Esophagus squamous epithelium (tissue), 5 donors: Measurements from ENCODE around the gene PRRX2. TPM values are rescaled to one million over a fixed set of nuclear protein-coding genes. Genes with fewer than 3 reads are reported as not detected.

Experiments
- DNase-seq: peaks from one replicate; lab custom pipeline; 2025; lab: John Stamatoyannopoulos, UW
- H3K27ac ChIP-seq, 4 donors: fragments of 200-600 bp; sonication (generic); one replicate each; pipeline ENCODE4 v1.5.1; 2016 to 2019; ENCODE audit warnings: mild to moderate bottlenecking in 1 of 4
- H3K27me3 ChIP-seq, 4 donors: fragments of 200-600 bp; sonication (generic); 1 replicate in 3 of 4; 2 replicates in 1 of 4; pipeline versions ENCODE4 v1.5.1 to v1.6.0; 2017 to 2021; ENCODE audit warnings: antibody characterized with exemption in 1 of 4
- H3K36me3 ChIP-seq, 3 donors: fragments of 200-600 bp; sonication (generic); one replicate each; pipeline ENCODE4 v1.5.1; 2016 to 2019
- H3K4me1 ChIP-seq, 3 donors: fragments of 200-600 bp; sonication (generic); one replicate each; pipeline ENCODE4 v1.5.1; 2017 to 2019
- H3K4me3 ChIP-seq, 4 donors: fragments of 200-600 bp; sonication (generic); 1 replicate in 3 of 4; 2 replicates in 1 of 4; pipeline ENCODE4 v1.5.1; 2016 to 2019; ENCODE audit warnings: mild to moderate bottlenecking in 2 of 4, moderate library complexity in 1 of 4
- H3K9me3 ChIP-seq, 3 donors: fragments of 200-600 bp; sonication (generic); one replicate each; pipeline ENCODE4 v1.5.1; 2016 to 2019
- CTCF ChIP-seq, 6 experiments: fragments of 450-650 bp in 4 of 6; fragments of 200-600 bp in 2 of 6; sonication (generic) in 2 of 6; IDR thresholded peaks; one replicate each; pipeline ENCODE4 v1.5.1; 2016 to 2019; ENCODE audit warnings: antibody characterized with exemption in 6 of 6, mild to moderate bottlenecking in 4 of 6, moderate library complexity in 4 of 6
- POLR2A ChIP-seq, 4 donors: fragments of 450-650 bp; IDR thresholded peaks; one replicate each; pipeline ENCODE4 v1.6.1; 2017; ENCODE audit warnings: antibody characterized with exemption in 4 of 4, mild to moderate bottlenecking in 4 of 4, moderate library complexity in 3 of 4
- WGBS, 2 donors: methylation state at CpG; one replicate each; pipeline ENCODE4 v1.1.5; 2018; 5-methylcytosine and 5-hydroxymethylcytosine counted together
- intact Hi-C: fragments of 100-400 bp; cut with DNase I; formaldehyde crosslinking; loops from one replicate; pipeline ENCODE4 v1.15.0; 2022
- total RNA-seq, 4 donors: library from RNA; depleted of rRNA; stranded (reverse); fragments of >200 nt; gene quantifications; one replicate each; pipeline ENCODE4 v1.1.0, GENCODE V29; 2016
- donor health status: DM: yes; HTN: yes; CAD: no.

The PRRX2 gene
- total RNA-seq, 4 donors from 2014 or later, result 0.82 to 3.8 (median 2.3) TPM

GRCh38 chr9:129671065-129671464 lies 5.6 kb downstream of the PRRX2 start:
- H3K4me3 ChIP-seq, result no peak overlapping the region
- TF ChIP-seq POLR2A (IDR thresholded peaks at IDR 0.05), result no peak
- no peak for TF ChIP-seq CTCF (IDR thresholded peaks at IDR 0.05)
- no peak for DNase-seq
- H3K4me1 ChIP-seq, result peaks cover 12 to 48% (median 14%) of the 10 kb centered on the region in 3 donors
- no peaks in the 10 kb centered on the region for H3K36me3 ChIP-seq
- intact Hi-C loops, result no loop called here
- WGBS, 2 donors, result 40 to 100% methylated on average over 1 of the region's 9 CpGs
- H3K9me3 ChIP-seq, result no peaks in the 10 kb centered on the region
- H3K27me3 ChIP-seq, result peaks cover 0 to 71% (median 0%) of the 10 kb centered on the region in 4 donors
- no peak overlapping the region for H3K27ac ChIP-seq

GRCh38 chr9:129671519-129671918 lies 6.1 kb downstream of the PRRX2 start:
- DNase-seq, result no peak
- H3K27ac ChIP-seq, result peak overlapping the region in 1 of 4 donors; percentile 14
- H3K9me3 ChIP-seq, result no peaks in the 10 kb centered on the region
- H3K36me3 ChIP-seq, result no peaks in the 10 kb centered on the region
- peaks cover 7 to 46% (median 11%) of the 10 kb centered on the region in 3 donors for H3K4me1 ChIP-seq
- H3K27me3 ChIP-seq, result peaks cover 0 to 71% (median 0%) of the 10 kb centered on the region in 4 donors
- intact Hi-C loops, result no loop called here
- WGBS, 2 donors, result 38 to 40% methylated on average over 2 to 4 of the region's 7 CpGs
- TF ChIP-seq POLR2A (IDR thresholded peaks at IDR 0.05) (no peak), CTCF (IDR thresholded peaks at IDR 0.05) (no peak)
- H3K4me3 ChIP-seq, result no peak overlapping the region

- H3K4me3 ChIP-seq, result no peak overlapping the region
- TF ChIP-seq CTCF (IDR thresholded peaks at IDR 0.05), result no peak
- no peak for TF ChIP-seq POLR2A (IDR thresholded peaks at IDR 0.05)
- no peak for DNase-seq
- no peaks in the 10 kb centered on the region for H3K9me3 ChIP-seq
- H3K36me3 ChIP-seq, result no peaks in the 10 kb centered on the region
- 77 to 88% methylated on average over 8 of the region's 8 CpGs for WGBS, 2 donors
- intact Hi-C loops, result no loop called here
- H3K27me3 ChIP-seq, result peaks cover 0 to 70% (median 0%) of the 10 kb centered on the region in 4 donors
- H3K27ac ChIP-seq, result no peak overlapping the region
- peaks cover 2 to 44% (median 3%) of the 10 kb centered on the region in 3 donors for H3K4me1 ChIP-seq
These were observed 7.3 kb downstream of the PRRX2 start for GRCh38 chr9:129672702-129673101.

- Histone ChIP-seq H3K4me1 (peaks cover 0 to 36% (median 0%) of the 10 kb centered on the region in 3 donors), H3K4me3 (no peak overlapping the region), H3K9me3 (no peaks in the 10 kb centered on the region), H3K27ac (no peak overlapping the region), H3K36me3 (no peaks in the 10 kb centered on the region), H3K27me3 (peaks cover 0 to 63% (median 0%) of the 10 kb centered on the region in 4 donors)
- no peak for DNase-seq
- intact Hi-C loops, result no loop called here
- WGBS, 2 donors, result 72 to 82% methylated on average over 7 to 11 of the region's 12 CpGs
- TF ChIP-seq CTCF (IDR thresholded peaks at IDR 0.05) (no peak), POLR2A (IDR thresholded peaks at IDR 0.05) (no peak)
These were observed 8.2 kb downstream of the PRRX2 start for GRCh38 chr9:129673602-129674001.

GRCh38 chr9:129674229-129674628 lies 8.8 kb downstream of the PRRX2 start:
- Histone ChIP-seq H3K27me3 (peaks cover 0 to 62% (median 0%) of the 10 kb centered on the region in 4 donors), H3K4me3 (no peak overlapping the region), H3K36me3 (no peaks in the 10 kb centered on the region), H3K4me1 (peaks cover 0 to 36% (median 0%) of the 10 kb centered on the region in 3 donors), H3K27ac (no peak overlapping the region), H3K9me3 (no peaks in the 10 kb centered on the region)
- WGBS, 2 donors, result 60 to 91% methylated on average over 2 to 6 of the region's 7 CpGs
- DNase-seq, result no peak
- intact Hi-C loops, result no loop called here
- TF ChIP-seq CTCF (IDR thresholded peaks at IDR 0.05) (no peak), POLR2A (IDR thresholded peaks at IDR 0.05) (no peak)
